Measurements from ENCODE around the gene CLIC5.

Gene CLIC5

DNA sequence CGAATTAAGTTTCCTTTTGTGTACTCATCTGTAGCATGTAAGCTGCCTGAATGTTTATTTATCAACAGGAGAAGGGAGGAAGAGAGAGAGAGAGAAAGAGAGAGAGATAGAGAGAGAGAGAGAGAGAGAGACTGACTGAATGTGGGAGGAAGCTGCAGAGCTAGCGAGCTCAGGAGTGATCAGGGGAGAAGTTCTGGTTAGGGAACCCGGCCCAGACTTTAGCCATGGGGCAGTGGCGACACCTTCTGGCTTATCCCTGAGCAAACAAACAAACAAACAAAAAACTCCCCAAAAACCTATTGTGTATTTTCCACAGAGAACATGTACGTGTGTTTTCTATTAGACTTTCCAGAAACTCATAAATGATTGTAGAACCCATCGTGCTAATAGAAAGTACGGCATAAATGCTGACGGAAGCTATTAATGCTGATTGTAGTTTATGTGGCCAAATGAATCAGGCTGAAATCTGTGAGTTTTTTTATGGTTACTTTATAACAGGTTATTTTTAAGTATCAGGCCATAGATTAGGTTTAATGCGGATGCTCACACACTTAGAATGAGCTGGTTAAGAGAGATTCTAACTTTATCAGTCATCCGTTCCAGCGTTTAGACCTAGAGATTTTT, 92.8 kb downstream of the CLIC5 start:
- DNase-seq = peak; percentile 65

DNA sequence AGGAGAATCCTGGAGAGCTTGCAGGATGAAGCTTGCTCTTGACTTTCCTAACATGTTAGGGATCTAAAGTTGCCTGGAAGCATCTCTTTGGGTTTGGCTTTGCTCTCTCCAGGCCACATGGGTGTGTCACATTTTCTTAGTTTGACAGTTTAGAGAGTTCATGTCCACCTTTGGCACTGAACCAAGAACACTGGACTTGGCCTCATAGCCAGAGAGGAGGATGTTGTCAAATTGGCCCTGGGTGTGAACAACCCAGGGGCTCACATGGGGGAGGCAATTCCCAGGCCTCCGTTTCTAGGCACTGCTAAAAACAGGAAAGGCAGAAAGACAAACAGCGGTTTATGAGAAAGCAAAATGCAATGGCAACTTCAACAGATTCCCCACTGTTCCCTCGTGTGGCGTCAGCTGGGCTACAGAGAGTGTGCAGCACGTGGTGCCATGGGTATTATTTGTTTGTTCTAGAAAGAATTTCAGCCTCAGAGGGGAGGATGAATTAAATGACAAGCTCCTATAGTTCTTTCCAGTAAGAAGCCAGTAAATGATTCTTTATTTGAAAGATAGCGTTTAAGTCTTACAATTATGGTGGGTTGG, 93.9 kb downstream of the CLIC5 start:
- DNase-seq = no peak

GRCh38 chr6:45920819-45921511, 94.7 kb downstream of the CLIC5 start:
- DNase-seq = no peak

- no peak for DNase-seq
Observed at GRCh38 chr6:45917439-45917838, 98.2 kb downstream of the CLIC5 start.

- no peak for DNase-seq
Observed at GRCh38 chr6:45916692-45917091, 99.0 kb downstream of the CLIC5 start.

DNA sequence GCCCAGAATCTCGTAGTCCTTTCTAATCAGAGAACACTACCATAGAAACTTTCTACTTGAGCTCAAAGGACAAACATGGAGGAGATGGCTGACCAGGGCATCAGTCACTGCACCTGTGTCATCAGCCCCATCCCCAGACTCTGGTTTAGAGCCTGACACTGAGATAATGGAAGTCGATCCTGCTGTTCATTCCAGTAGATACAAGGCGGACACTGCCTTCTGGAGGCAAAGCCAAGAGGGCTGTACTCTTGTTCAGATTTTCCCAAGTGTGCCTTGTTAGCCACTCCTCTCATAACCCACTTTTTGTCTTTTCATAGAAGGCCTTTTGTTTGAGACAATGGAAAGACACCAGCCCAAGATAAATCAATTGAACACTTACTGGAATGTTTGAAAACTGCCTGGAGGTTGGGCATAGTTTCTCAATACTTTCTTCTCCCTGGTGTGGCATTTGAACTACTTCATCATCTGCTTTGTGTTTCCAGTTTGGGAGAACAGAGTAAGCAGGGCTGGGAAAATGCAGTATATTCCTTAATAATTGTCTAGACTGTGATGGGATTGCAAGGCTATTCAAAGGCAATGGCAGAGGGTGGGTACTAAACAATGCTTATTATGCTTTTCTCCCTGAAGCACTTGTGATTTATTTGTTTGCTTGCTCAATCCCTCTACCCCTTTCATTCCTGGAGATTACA, 99.7 kb downstream of the CLIC5 start:
- DNase-seq = no peak

GRCh38 chr6:45911691-45912090, 104.0 kb downstream of the CLIC5 start:
- DNase-seq = no peak

- DNase-seq = no peak
Observed at GRCh38 chr6:45903959-45904358, 111.7 kb downstream of the CLIC5 start.

GRCh38 chr6:45902984-45903383, 112.7 kb downstream of the CLIC5 start:
- no peak for DNase-seq

GRCh38 chr6:45901767-45902650, 113.7 kb downstream of the CLIC5 start:
- no peak for DNase-seq

- no peak for DNase-seq
Observed at GRCh38 chr6:45900808-45901752, 114.6 kb downstream of the CLIC5 start.

- DNase-seq = no peak
Observed at GRCh38 chr6:45899683-45899946, 116.0 kb downstream of the CLIC5 start.

GRCh38 chr6:45898941-45899682, 116.5 kb downstream of the CLIC5 start:
- no peak for DNase-seq

DNA sequence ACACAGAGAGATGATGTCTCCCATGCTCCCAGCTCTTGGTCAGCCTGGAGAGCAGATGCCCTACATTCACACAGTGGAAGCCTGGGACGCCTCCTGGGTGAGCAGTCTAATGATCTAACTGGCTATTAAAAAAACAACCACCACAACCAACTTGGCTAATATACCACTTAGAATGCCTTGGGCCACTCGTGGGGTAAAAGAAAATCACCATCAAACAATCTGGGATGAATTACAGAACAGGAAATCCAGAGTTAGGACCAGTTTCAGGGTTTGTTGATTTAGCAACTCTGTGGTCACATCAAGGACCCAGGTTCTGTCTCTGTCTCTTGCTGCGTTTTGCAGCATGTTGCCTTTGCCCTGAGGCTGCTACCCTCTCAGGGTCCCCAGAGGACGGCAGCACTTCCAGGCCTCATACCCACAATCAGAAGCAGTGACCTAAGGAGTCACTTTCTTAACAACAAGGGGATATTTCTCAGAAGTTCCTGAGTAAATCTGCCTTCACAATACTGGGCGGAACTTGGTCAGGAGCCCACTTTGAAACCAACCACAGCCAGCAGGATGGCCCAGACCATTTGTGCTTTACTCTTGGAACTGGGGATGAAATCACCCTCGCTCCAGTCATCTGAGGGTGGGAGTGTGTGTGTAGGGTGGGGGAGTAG, 118.7 kb downstream of the CLIC5 start:
- peak; percentile 6 for DNase-seq

DNA sequence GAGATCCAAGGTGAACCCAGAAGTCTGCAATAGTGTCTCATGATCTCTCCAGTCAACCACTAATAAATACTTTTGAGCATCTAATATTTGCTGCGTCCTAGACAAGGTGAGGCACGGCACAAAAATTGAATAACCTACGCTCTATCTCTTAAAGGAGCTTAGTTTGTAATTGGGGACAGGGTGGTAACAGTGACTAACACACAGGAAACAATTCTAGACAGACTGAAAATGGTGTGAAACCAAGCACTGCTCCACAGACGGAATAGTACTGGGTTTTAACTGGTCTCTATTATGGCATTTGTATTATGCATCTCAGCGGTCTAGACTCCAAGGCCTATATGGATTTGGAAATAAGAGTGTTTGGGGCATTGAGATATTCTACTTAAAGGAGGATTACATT, 120.1 kb downstream of the CLIC5 start:
- no peak for DNase-seq

GRCh38 chr6:45892696-45893245, 122.9 kb downstream of the CLIC5 start:
- DNase-seq = no peak

GRCh38 chr6:45892196-45892595, 123.5 kb downstream of the CLIC5 start:
- no peak for DNase-seq

- DNase-seq = no peak
Observed at GRCh38 chr6:45886776-45887175, 128.9 kb downstream of the CLIC5 start.

DNA sequence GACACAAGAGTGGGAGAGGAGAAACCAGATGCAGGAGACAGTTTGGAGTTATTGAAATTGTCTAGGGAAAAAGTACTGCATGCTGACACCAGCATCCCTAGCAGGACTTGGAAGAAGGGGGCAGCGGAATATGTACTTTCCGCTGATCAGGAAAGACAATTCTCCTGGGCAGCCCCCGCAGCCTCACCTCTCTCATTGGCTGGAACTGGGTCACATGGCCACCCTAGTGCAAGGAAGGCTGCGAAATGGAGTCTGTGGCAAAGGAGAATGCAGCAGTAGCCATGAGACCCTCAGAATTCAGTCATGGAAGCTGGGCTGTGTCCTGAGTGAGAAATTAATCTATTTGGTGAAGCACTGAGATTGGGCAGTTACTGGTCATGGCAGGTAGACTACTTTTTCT, 131.3 kb downstream of the CLIC5 start:
- DNase-seq = no peak

GRCh38 chr6:45882671-45883070, 133.0 kb downstream of the CLIC5 start:
- no peak for DNase-seq

Measured in NCI-H510A treated with DMSO at 0.1 percent for 48 hours (cell line).